Sigmoid colon (tissue), 7 donors: ENCODE measurements around the gene CEP95. TPM values are rescaled to one million over a fixed set of nuclear protein-coding genes. Genes with fewer than 3 reads are reported as not detected.

ENCODE experiments used
- DNase-seq: peaks from one replicate; pipeline ENCODE4 v3.0.0-alpha.2; 2019
- H3K27ac ChIP-seq, 4 donors: fragments of 200-600 bp; sonication (generic); one replicate each; pipeline ENCODE4 v1.5.1; 2016 to 2019; ENCODE audit warnings: mild to moderate bottlenecking in 1 of 4
- H3K27me3 ChIP-seq, 3 donors: fragments of 200-600 bp; sonication (generic); one replicate each; pipeline ENCODE4 v1.5.1; 2019; ENCODE audit warnings: mild to moderate bottlenecking in 1 of 3
- H3K36me3 ChIP-seq, 4 donors: fragments of 200-600 bp; sonication (generic); one replicate each; pipeline ENCODE4 v1.5.1; 2016 to 2019
- H3K4me1 ChIP-seq, 4 donors: fragments of 200-600 bp; sonication (generic); one replicate each; pipeline ENCODE4 v1.5.1; 2017 to 2019
- H3K4me3 ChIP-seq, 4 donors: fragments of 200-600 bp; sonication (generic); one replicate each; pipeline ENCODE4 v1.5.1; 2017 to 2019; ENCODE audit warnings: mild to moderate bottlenecking in 2 of 4, moderate library complexity in 1 of 4
- H3K9me3 ChIP-seq, 4 donors: fragments of 200-600 bp in 3 of 4; sonication (generic) in 3 of 4; one replicate each; pipeline versions ENCODE4 v1.5.1 to v1.6.1; 2013 to 2019
- EP300 ChIP-seq, 4 donors: sonication (generic); formaldehyde crosslinking; IDR thresholded peaks; one replicate each; pipeline ENCODE4 v1.6.1; 2017; ENCODE audit warnings: antibody characterized with exemption in 4 of 4
- POLR2A ChIP-seq, 2 donors: fragments of 450-650 bp; IDR thresholded peaks; one replicate each; pipeline ENCODE4 v1.6.1; 2016; ENCODE audit warnings: antibody characterized with exemption in 2 of 2, mild to moderate bottlenecking in 2 of 2, moderate library complexity in 2 of 2
- POLR2AphosphoS5 ChIP-seq, 4 donors: sonication (generic); formaldehyde crosslinking; IDR thresholded peaks; one replicate each; pipeline ENCODE4 v1.6.1; 2017; ENCODE audit warnings: antibody characterized with exemption in 4 of 4
- WGBS, 2 donors: extraction: QIAGEN DNeasy Blood & Tissue Kit; methylation state at CpG; one replicate each; pipeline ENCODE4 v1.1.7; 2013; 5-methylcytosine and 5-hydroxymethylcytosine counted together
- intact Hi-C: fragments of 100-400 bp; cut with DNase I; formaldehyde crosslinking; loops from one replicate; pipeline ENCODE4 v1.15.1; 2023
- polyA plus RNA-seq, 3 donors: library from polyadenylated mRNA; stranded (reverse); fragments of 200-250 nt; gene quantifications; one replicate each; pipeline ENCODE4 v1.2.3, GENCODE V29; 2013
- total RNA-seq, 4 donors: library from RNA; depleted of rRNA; stranded (reverse); fragments of >200 nt; gene quantifications; one replicate each; pipeline ENCODE4 v1.1.0, GENCODE V29; 2016
- TF ChIP-seq, protein P1 (sequence below), 4 experiments: fragments of 450-650 bp in 3 of 4; fragments of 200-600 bp in 1 of 4; IDR thresholded peaks; one replicate each; pipeline ENCODE4 v1.5.1; 2016 to 2019; ENCODE audit warnings: antibody characterized with exemption in 4 of 4, mild to moderate bottlenecking in 3 of 4, moderate library complexity in 2 of 4
- donor health status: healthy with polysubstance abuse.
- donor health status: Bipolar disorder and iron deficiency.
- donor health status: healthy.

CEP95 gene
- total and polyA plus RNA-seq, 7 donors, result 13.2 to 74.5 (median 34.9) TPM

DNA sequence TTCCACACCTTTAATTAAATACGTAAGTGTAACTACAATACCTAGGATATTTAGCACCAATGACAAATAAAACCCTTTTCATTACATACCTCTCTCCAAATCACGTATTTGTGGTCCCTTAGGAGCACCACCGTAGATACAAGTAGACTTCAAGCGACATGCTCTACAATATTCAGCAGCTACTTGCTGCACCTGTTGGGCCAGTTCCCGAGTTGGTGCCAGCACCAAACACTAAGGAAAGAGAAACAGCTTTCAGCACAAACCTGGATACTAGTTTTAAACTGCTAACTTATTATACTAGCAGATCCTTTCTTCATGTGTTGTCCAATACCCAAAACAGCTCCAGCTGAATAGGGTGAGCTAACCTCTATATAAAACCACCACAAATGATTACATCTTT is 3.4 kb upstream of the CEP95 start:
- H3K9me3 ChIP-seq, result no peaks in the 10 kb centered on the region
- H3K27ac ChIP-seq, result peak overlapping the region; percentile 95 to 100 (median 98)
- WGBS, 2 donors, result 78 to 86% methylated on average over 5 of the region's 5 CpGs
- peaks cover 0 to 68% (median 53%) of the 10 kb centered on the region in 4 donors for H3K4me1 ChIP-seq
- DNase-seq, result no peak
- peaks cover 50 to 65% (median 58%) of the 10 kb centered on the region in 4 donors for H3K36me3 ChIP-seq
- H3K4me3 ChIP-seq, result peak overlapping the region in 2 of 4 donors; percentile 78 to 81
- intact Hi-C loops, result loop anchor here (10.0 kb wide), 1 partner anchor 359 kb away; no protein-coding TSS in a partner anchor
- TF ChIP-seq POLR2AphosphoS5 (IDR thresholded peaks at IDR 0.05) (no peak), EP300 (IDR thresholded peaks at IDR 0.05) (no peak), POLR2A (IDR thresholded peaks at IDR 0.05) (no peak)
- TF ChIP-seq, protein P1, sequence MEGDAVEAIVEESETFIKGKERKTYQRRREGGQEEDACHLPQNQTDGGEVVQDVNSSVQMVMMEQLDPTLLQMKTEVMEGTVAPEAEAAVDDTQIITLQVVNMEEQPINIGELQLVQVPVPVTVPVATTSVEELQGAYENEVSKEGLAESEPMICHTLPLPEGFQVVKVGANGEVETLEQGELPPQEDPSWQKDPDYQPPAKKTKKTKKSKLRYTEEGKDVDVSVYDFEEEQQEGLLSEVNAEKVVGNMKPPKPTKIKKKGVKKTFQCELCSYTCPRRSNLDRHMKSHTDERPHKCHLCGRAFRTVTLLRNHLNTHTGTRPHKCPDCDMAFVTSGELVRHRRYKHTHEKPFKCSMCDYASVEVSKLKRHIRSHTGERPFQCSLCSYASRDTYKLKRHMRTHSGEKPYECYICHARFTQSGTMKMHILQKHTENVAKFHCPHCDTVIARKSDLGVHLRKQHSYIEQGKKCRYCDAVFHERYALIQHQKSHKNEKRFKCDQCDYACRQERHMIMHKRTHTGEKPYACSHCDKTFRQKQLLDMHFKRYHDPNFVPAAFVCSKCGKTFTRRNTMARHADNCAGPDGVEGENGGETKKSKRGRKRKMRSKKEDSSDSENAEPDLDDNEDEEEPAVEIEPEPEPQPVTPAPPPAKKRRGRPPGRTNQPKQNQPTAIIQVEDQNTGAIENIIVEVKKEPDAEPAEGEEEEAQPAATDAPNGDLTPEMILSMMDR (IDR thresholded peaks at IDR 0.05), result no peak
- no peaks in the 10 kb centered on the region for H3K27me3 ChIP-seq

DNA sequence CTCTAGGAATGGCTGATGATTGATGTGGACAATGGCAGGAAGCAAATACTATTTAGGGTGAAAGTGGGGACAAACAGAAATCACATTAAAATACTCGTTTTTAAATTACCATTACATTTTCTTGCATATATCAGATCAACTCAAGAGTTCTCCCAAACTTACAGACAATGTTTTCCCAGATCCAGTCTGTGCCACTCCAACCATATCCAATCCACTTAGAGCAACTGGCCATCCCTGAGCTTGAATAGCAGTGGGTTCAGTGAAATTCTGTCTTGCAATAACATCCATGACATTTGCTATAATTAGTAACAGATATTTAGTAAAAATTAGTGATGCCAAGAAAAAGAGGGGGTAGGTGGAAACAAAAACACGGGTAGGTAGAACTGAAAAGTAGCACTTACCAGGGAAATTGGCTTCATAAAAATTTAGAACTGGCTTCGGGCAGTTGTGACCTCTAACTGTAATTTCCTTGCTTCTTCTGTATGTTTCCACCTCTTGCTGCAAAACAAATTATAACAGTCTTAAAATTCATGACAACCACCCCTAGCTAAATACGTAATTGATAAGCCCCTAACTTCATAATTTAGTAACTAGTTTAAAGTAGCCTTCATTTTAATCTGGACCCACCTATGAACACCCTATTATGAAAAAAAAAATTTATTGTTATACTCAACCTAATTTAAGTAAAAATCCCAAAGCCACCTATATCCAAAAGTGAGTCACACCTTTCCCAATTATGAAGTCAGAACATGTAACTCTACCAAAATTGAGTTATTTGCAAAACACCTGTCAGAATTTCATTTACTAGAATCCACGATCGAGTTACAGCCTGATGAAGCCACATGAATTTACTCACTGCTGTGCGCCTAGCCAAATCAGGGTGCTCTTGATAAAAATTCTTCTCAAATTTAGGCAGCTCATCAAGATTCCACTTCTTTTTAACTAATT is 2.7 kb upstream of the CEP95 start:
- H3K27ac ChIP-seq, result peak overlapping the region; percentile 95 to 100 (median 98)
- 33 to 38% methylated on average over 7 of the region's 7 CpGs for WGBS, 2 donors
- peak overlapping the region; percentile 78 to 90 (median 80) for H3K4me3 ChIP-seq
- intact Hi-C loops, result loop anchor here (10.0 kb wide), 1 partner anchor 359 kb away; no protein-coding TSS in a partner anchor
- H3K27me3 ChIP-seq, result no peaks in the 10 kb centered on the region
- TF ChIP-seq EP300 (IDR thresholded peaks at IDR 0.05), result no peak
- TF ChIP-seq, protein P1 (IDR thresholded peaks at IDR 0.05), result no peak
- no peak for DNase-seq
- peaks cover 49 to 65% (median 51%) of the 10 kb centered on the region in 4 donors for H3K36me3 ChIP-seq
- H3K4me1 ChIP-seq, result peaks cover 0 to 68% (median 58%) of the 10 kb centered on the region in 4 donors
- no peaks in the 10 kb centered on the region for H3K9me3 ChIP-seq

DNA sequence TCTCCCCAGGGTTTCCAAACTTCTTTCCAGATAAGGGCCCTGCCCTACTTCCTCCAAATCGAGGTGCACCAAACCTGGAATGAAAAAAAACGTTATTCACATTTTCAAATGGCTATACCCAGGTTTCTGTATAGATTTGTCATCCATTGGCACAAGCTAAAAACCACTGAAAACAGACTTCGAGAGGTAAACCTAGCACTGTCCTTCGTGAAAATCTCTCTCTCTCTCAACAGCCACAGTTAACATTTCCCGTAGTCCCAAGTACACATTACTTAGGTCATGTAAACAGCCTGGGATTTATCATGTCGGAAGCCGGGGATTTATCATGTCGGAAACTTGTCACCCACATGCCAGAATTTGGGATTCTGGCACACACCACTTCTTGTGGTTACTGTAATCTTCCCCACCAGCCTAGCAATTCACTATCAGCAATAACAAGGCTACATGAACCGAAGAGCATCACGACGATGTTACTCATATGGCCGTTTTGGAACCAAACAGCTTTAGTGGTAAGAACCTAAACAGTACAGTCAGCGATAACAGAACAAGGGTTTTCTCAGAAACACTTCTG is 1.9 kb upstream of the CEP95 start:
- peak overlapping the region; percentile 78 to 90 (median 80) for H3K4me3 ChIP-seq
- H3K27ac ChIP-seq, result peak overlapping the region; percentile 95 to 100 (median 98)
- WGBS, 2 donors, result 0 to 1% methylated on average over 13 of the region's 13 CpGs
- intact Hi-C loops, result loop anchor here (5.0 to 10.0 kb wide), 3 partner anchors 157 to 678 kb away; partner anchors contain the start of genes FTSJ3, PSMC5 and SMURF2
- peaks cover 0 to 70% (median 63%) of the 10 kb centered on the region in 4 donors for H3K4me1 ChIP-seq
- no peak for TF ChIP-seq EP300 (IDR thresholded peaks at IDR 0.05)
- TF ChIP-seq, protein P1 (IDR thresholded peaks at IDR 0.05), result no peak
- no peak for TF ChIP-seq POLR2AphosphoS5 (IDR thresholded peaks at IDR 0.05)
- TF ChIP-seq POLR2A (IDR thresholded peaks at IDR 0.05), result no peak
- H3K27me3 ChIP-seq, result no peaks in the 10 kb centered on the region
- no peak for DNase-seq
- H3K36me3 ChIP-seq, result peaks cover 45 to 65% (median 46%) of the 10 kb centered on the region in 4 donors
- no peaks in the 10 kb centered on the region for H3K9me3 ChIP-seq

DNA sequence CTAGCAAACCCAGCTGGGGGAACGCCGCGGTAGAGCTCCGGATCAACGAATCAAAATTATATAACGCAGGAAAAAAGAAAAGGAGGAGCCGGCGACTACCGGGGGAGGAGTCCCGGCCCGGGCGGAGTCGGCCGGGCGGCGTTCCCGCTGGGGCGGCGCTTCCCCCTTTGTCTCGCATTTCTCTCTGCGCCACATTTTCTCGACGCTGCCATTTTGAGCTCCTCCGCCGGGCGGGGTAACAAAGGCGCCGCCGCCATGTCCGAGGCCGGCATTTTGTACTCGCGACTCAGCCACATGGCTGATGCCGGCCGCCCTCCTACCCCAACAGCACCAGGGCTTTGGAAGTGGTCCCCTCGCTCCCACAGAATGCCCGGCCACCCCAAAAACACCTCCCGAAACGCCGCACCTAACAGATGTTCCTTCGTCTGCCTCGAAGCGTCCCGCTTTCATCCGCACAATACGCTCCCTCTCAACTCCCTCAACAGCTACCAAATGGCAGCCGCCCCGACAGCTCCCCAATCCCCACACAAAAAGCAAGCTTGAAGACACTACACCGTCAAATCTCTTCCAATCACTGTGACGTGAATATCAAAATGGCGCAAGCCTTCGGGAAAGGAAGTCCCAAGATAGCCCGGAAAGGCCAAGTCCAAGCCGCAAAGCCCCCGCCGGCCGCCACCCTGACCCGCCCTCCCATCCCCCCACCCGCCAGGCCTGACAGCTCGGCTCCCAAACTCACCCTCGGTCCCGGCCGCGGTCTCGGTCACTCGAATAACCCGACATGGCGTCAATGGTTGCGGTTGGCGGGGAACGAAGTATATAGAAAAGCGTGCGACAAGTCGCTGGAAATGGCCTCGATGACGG is 1.2 kb upstream of the CEP95 start:
- peak; percentile 97 for DNase-seq
- TF ChIP-seq POLR2A (IDR thresholded peaks at IDR 0.05) (peak; percentile 47 to 52), POLR2AphosphoS5 (IDR thresholded peaks at IDR 0.05) (peak; percentile 81 to 90 (median 88)), EP300 (IDR thresholded peaks at IDR 0.05) (no peak)
- TF ChIP-seq, protein P1 (IDR thresholded peaks at IDR 0.05), result no peak
- intact Hi-C loops, result loop anchor here (5.0 to 10.0 kb wide), 3 partner anchors 157 to 678 kb away; partner anchors contain the start of genes FTSJ3, PSMC5 and SMURF2
- H3K4me3 ChIP-seq, result peak overlapping the region; percentile 78 to 90 (median 80)
- 0% methylated on average over 76 of the region's 76 CpGs for WGBS, 2 donors
- H3K4me1 ChIP-seq, result peaks cover 0 to 66% (median 57%) of the 10 kb centered on the region in 4 donors
- H3K9me3 ChIP-seq, result no peaks in the 10 kb centered on the region
- H3K27me3 ChIP-seq, result no peaks in the 10 kb centered on the region
- H3K36me3 ChIP-seq, result peaks cover 40 to 65% (median 42%) of the 10 kb centered on the region in 4 donors
- peak overlapping the region; percentile 95 to 100 (median 98) for H3K27ac ChIP-seq
